Hepatocyte (in vitro differentiated cells): ENCODE measurements around the gene APOL1.

ENCODE experiments used
- CTCF ChIP-seq: fragments of 200-600 bp; sonication (generic); IDR thresholded peaks from 2 replicates; pipeline ENCODE4 v1.5.1; 2016; ENCODE audit warnings: antibody characterized with exemption, mild to moderate bottlenecking; ENCODE audit not compliant: poor library complexity
- EZH2 ChIP-seq: fragments of 200-600 bp; sonication (generic); IDR thresholded peaks from 2 replicates; pipeline ENCODE4 v1.6.1; 2016; ENCODE audit warnings: antibody characterized with exemption, mild to moderate bottlenecking, borderline replicate concordance

GRCh38 chr22:36304429-36304828, 51.5 kb downstream of the APOL1 start:
- TF ChIP-seq CTCF (no peak), EZH2 (no peak)
